SK-N-SH treated with all-trans-retinoic acid at 6 μM for 48 hours (cell line): ENCODE measurements around the gene HSD17B1.

Experiments
- ATAC-seq: fragments of 200-7000 bp; cut with Tn5 transposase; 3 replicates; pipeline ENCODE4 v1.9.1; 2020; ENCODE audit warnings: mild to moderate bottlenecking, moderate library complexity
- ARNTL ChIP-seq: fragments of 450-650 bp; formaldehyde crosslinking; IDR thresholded peaks from 2 replicates; pipeline ENCODE4 v1.5.0; 2020; ENCODE audit warnings: low read depth, mild to moderate bottlenecking, moderate library complexity, borderline replicate concordance
- BACH2 ChIP-seq: fragments of 250-450 bp; sonication (Bioruptor Pico); IDR thresholded peaks from 2 replicates; pipeline ENCODE4 v1.9.0; 2021; ENCODE audit warnings: mild to moderate bottlenecking, borderline replicate concordance
- CREB5 ChIP-seq: fragments of 250-450 bp; sonication (Bioruptor Pico); IDR thresholded peaks from 2 replicates; pipeline ENCODE4 v1.5.1; 2020; ENCODE audit warnings: low read depth, mild to moderate bottlenecking, moderate library complexity
- CSDC2 ChIP-seq: fragments of 250-450 bp; sonication (Bioruptor Pico); IDR thresholded peaks from 2 replicates; pipeline ENCODE4 v1.5.0; 2020; ENCODE audit warnings: mild to moderate bottlenecking, moderate library complexity
- CSRNP3 ChIP-seq: fragments of 250-450 bp; sonication (Bioruptor Pico); IDR thresholded peaks from 2 replicates; pipeline ENCODE4 v1.5.1; 2021; ENCODE audit warnings: mild to moderate bottlenecking, moderate library complexity
- ESRRG ChIP-seq: fragments of 250-450 bp; sonication (Bioruptor Pico); IDR thresholded peaks from 2 replicates; pipeline ENCODE4 v1.6.1; 2021; ENCODE audit warnings: mild to moderate bottlenecking
- GLIS3 ChIP-seq: fragments of 250-450 bp; sonication (Bioruptor Pico); IDR thresholded peaks from 2 replicates; pipeline ENCODE4 v1.5.0; 2020; ENCODE audit warnings: mild to moderate bottlenecking, moderate library complexity
- ISL1 ChIP-seq: fragments of 250-450 bp; sonication (Bioruptor Pico); IDR thresholded peaks from 2 replicates; pipeline ENCODE4 v2.1.2; 2022; ENCODE audit warnings: mild to moderate bottlenecking, moderate library complexity
- OSR1 ChIP-seq: fragments of 250-450 bp; sonication (Bioruptor Pico); IDR thresholded peaks from 2 replicates; pipeline ENCODE4 v1.8.0; 2022; ENCODE audit warnings: moderate library complexity, mild to moderate bottlenecking, inconsistent platforms
- POU6F1 ChIP-seq: fragments of 250-450 bp; sonication (Bioruptor Pico); IDR thresholded peaks from 2 replicates; pipeline ENCODE4 v1.8.0; 2021; ENCODE audit warnings: low read depth, mild to moderate bottlenecking, moderate library complexity, borderline replicate concordance
- PPARA ChIP-seq: fragments of 250-450 bp; sonication (Bioruptor Pico); IDR thresholded peaks from 2 replicates; pipeline ENCODE4 v1.5.0; 2020; ENCODE audit warnings: mild to moderate bottlenecking, borderline replicate concordance
- RARB ChIP-seq: fragments of 250-450 bp; sonication (Bioruptor Pico); IDR thresholded peaks from 2 replicates; pipeline ENCODE4 v1.8.0; 2021; ENCODE audit warnings: mild to moderate bottlenecking, moderate library complexity
- SNAI2 ChIP-seq: fragments of 250-450 bp; sonication (Bioruptor Pico); IDR thresholded peaks from 2 replicates; pipeline ENCODE4 v1.5.0; 2020; ENCODE audit warnings: mild to moderate bottlenecking, moderate library complexity
- TCF4 ChIP-seq: fragments of 250-450 bp; sonication (Bioruptor Pico); IDR thresholded peaks from 2 replicates; pipeline ENCODE4 v1.8.0; 2021; ENCODE audit warnings: mild to moderate bottlenecking, moderate library complexity, borderline replicate concordance
- TOX ChIP-seq: fragments of 250-450 bp; sonication (Bioruptor Pico); IDR thresholded peaks from 2 replicates; pipeline ENCODE4 v1.8.0; 2021; ENCODE audit warnings: mild to moderate bottlenecking, moderate library complexity, borderline replicate concordance
- TSHZ2 ChIP-seq: fragments of 250-450 bp; sonication (Bioruptor Pico); IDR thresholded peaks from 2 replicates; pipeline ENCODE4 v1.5.0; 2020; ENCODE audit warnings: mild to moderate bottlenecking, moderate library complexity
- ZC3H10 ChIP-seq: fragments of 250-450 bp; sonication (Bioruptor Pico); IDR thresholded peaks from 2 replicates; pipeline ENCODE4 v1.5.1; 2021; ENCODE audit warnings: mild to moderate bottlenecking, moderate library complexity
- ZFP3 ChIP-seq: fragments of 250-450 bp; sonication (Bioruptor Pico); IDR thresholded peaks from 2 replicates; pipeline ENCODE4 v1.5.0; 2020; ENCODE audit warnings: mild to moderate bottlenecking, moderate library complexity
- ZFP30 ChIP-seq: fragments of 450-650 bp; formaldehyde crosslinking; IDR thresholded peaks from 2 replicates; pipeline ENCODE4 v1.5.0; 2022; ENCODE audit warnings: mild to moderate bottlenecking, moderate library complexity
- ZNF565 ChIP-seq: fragments of 450-650 bp; formaldehyde crosslinking; conservative IDR thresholded peaks from 2 replicates; pipeline ENCODE4 v1.5.0; 2020; ENCODE audit warnings: low read depth, mild to moderate bottlenecking, moderate library complexity
- ZNF70 ChIP-seq: fragments of 450-650 bp; formaldehyde crosslinking; IDR thresholded peaks from 2 replicates; pipeline ENCODE4 v1.5.0; 2020; ENCODE audit warnings: mild to moderate bottlenecking, moderate library complexity
- ZNF8 ChIP-seq: fragments of 450-650 bp; formaldehyde crosslinking; IDR thresholded peaks from 2 replicates; pipeline ENCODE4 v1.5.0; 2020; ENCODE audit warnings: mild to moderate bottlenecking, moderate library complexity
- TF ChIP-seq, protein P1 (sequence below): fragments of 250-450 bp; sonication (Bioruptor Pico); IDR thresholded peaks from 2 replicates; pipeline ENCODE4 v1.8.0; 2020; ENCODE audit warnings: mild to moderate bottlenecking, moderate library complexity, borderline replicate concordance

The HSD17B1 gene

DNA sequence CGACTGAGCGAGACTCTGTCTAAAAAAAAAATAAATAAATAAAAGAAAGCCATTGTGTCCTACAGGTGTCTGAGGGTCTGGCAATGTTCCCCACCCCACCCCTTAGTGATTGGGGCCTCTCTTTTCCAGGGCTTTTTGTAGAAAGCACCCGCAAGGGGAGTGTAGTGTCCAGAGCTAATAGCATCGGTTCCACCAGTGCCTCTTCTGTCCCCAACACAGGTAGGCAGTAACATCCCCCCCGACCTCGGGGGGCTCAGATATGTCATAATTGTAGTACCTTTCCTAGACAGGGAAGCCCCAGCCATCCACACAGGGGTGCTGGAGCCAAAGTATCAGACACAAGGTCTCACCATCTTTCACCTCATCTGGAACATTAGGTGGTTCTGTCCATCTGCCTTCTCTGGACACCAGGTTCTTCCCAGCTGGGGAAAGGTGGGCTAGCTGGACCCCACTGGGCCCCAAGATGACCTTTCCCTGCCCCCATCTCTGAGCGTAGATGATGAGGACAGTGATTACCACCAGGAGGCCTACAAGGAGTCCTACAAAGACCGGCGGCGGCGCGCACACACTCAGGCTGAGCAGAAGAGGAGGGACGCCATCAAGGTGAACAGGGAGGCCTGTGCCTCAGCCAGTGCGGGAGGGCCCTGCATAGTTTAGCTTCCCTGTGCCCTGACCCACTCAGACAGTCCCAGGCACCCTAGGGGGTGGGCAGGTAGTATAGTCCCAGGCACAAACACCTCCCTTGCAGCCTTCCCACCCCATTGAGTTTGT, 15.8 kb downstream of the HSD17B1 start:
- no peak for ATAC-seq
- TF ChIP-seq ZNF70 (CRISPR knock-in tag) (no peak), CSDC2 (CRISPR knock-in tag) (no peak), ISL1 (CRISPR knock-in tag) (no peak), ZNF565 (no peak), CSRNP3 (CRISPR knock-in tag) (no peak), ZNF8 (CRISPR knock-in tag) (no peak), CREB5 (CRISPR knock-in tag) (no peak), PPARA (CRISPR knock-in tag) (no peak), TOX (CRISPR knock-in tag) (no peak), OSR1 (CRISPR knock-in tag) (no peak), ZFP3 (no peak), TCF4 (CRISPR knock-in tag) (no peak), POU6F1 (no peak), RARB (no peak), BACH2 (CRISPR knock-in tag) (no peak), TSHZ2 (CRISPR knock-in tag) (no peak), ZFP30 (CRISPR knock-in tag) (no peak), ARNTL (no peak), GLIS3 (no peak)
- TF ChIP-seq, protein P1, sequence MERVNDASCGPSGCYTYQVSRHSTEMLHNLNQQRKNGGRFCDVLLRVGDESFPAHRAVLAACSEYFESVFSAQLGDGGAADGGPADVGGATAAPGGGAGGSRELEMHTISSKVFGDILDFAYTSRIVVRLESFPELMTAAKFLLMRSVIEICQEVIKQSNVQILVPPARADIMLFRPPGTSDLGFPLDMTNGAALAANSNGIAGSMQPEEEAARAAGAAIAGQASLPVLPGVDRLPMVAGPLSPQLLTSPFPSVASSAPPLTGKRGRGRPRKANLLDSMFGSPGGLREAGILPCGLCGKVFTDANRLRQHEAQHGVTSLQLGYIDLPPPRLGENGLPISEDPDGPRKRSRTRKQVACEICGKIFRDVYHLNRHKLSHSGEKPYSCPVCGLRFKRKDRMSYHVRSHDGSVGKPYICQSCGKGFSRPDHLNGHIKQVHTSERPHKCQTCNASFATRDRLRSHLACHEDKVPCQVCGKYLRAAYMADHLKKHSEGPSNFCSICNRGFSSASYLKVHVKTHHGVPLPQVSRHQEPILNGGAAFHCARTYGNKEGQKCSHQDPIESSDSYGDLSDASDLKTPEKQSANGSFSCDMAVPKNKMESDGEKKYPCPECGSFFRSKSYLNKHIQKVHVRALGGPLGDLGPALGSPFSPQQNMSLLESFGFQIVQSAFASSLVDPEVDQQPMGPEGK (CRISPR knock-in tag), result no peak

GRCh38 chr17:42571435-42572225, 18.9 kb downstream of the HSD17B1 start:
- no peak for ATAC-seq
- TF ChIP-seq ZFP3 (no peak), TCF4 (CRISPR knock-in tag) (no peak), CREB5 (CRISPR knock-in tag) (no peak), OSR1 (CRISPR knock-in tag) (no peak), ESRRG (CRISPR knock-in tag) (no peak), CSRNP3 (CRISPR knock-in tag) (no peak), ZNF8 (CRISPR knock-in tag) (no peak), ZC3H10 (CRISPR knock-in tag) (no peak), CSDC2 (CRISPR knock-in tag) (no peak), GLIS3 (no peak), SNAI2 (CRISPR knock-in tag) (no peak), ZNF565 (no peak), BACH2 (CRISPR knock-in tag) (no peak), ZFP30 (CRISPR knock-in tag) (no peak), RARB (no peak)
